ENCODE measurements around the gene SMC1B.

GRCh38 chr22:45407793-45408192 lies 5.6 kb downstream of the SMC1B start:
- TF ChIP-seq, protein P1, sequence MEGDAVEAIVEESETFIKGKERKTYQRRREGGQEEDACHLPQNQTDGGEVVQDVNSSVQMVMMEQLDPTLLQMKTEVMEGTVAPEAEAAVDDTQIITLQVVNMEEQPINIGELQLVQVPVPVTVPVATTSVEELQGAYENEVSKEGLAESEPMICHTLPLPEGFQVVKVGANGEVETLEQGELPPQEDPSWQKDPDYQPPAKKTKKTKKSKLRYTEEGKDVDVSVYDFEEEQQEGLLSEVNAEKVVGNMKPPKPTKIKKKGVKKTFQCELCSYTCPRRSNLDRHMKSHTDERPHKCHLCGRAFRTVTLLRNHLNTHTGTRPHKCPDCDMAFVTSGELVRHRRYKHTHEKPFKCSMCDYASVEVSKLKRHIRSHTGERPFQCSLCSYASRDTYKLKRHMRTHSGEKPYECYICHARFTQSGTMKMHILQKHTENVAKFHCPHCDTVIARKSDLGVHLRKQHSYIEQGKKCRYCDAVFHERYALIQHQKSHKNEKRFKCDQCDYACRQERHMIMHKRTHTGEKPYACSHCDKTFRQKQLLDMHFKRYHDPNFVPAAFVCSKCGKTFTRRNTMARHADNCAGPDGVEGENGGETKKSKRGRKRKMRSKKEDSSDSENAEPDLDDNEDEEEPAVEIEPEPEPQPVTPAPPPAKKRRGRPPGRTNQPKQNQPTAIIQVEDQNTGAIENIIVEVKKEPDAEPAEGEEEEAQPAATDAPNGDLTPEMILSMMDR (conservative IDR thresholded peaks at IDR 0.05; ENCODE audit: low read length), result no peak
- TF ChIP-seq EZH2phosphoT487 (IDR thresholded peaks at IDR 0.05; ENCODE audit: borderline replicate concordance, low read depth, low read length), result no peak
